H1 (cell line): ENCODE data around the gene ANAPC5. TPM values are rescaled to one million over a fixed set of nuclear protein-coding genes. Genes with fewer than 3 reads are reported as not detected.

Source experiments
- CTCF ChIA-PET: fragments of 300-600 bp; sonication (Branson Sonifier 250); formaldehyde crosslinking; loops from one replicate; lab custom pipeline; 2021; ENCODE audit not compliant: partially characterized antibody; lab: Charles Lee
- POLR2A ChIA-PET: fragments of 300-600 bp; sonication (Branson Sonifier 250); formaldehyde crosslinking; loops from one replicate; lab custom pipeline; 2021; ENCODE audit warnings: inconsistent platforms; ENCODE audit not compliant: partially characterized antibody; lab: Charles Lee
- DNase-seq, 2 experiments: peaks; one replicate each; pipeline versions ENCODE4 v3.0.0 to v3.0.0-alpha.2; 2010 to 2022; ENCODE audit warnings: low spot score in 2 of 2, low read depth in 1 of 2, mixed read lengths in 1 of 2
- FAIRE-seq: peaks from 2 replicates; lab custom pipeline; 2011; peaks lifted over from hg19 to GRCh38; lab: Jason Lieb, UNC
- H2AFZ ChIP-seq: 2 replicates; pipeline ENCODE4 v1.8.1; 2012; ENCODE audit warnings: low read length, inconsistent platforms
- H2AK5ac ChIP-seq: 2 replicates; pipeline ENCODE4 v1.6.1; 2013; ENCODE audit warnings: low read depth, low read length
- H2BK120ac ChIP-seq: replicated peaks from 2 replicates; pipeline ENCODE3; 2013; ENCODE audit warnings: low read depth, low read length, inconsistent platforms
- H2BK12ac ChIP-seq: 2 replicates; pipeline ENCODE4 v1.6.1; 2013; ENCODE audit warnings: low read depth, low read length
- H2BK15ac ChIP-seq: 2 replicates; pipeline ENCODE4 v1.6.1; 2013; ENCODE audit warnings: low read length
- H2BK20ac ChIP-seq: 2 replicates; pipeline ENCODE4 v1.6.1; 2013; ENCODE audit warnings: low read length
- H2BK5ac ChIP-seq: 2 replicates; pipeline ENCODE4 v1.6.1; 2013; ENCODE audit warnings: low read depth, low read length
- H3K14ac ChIP-seq: 2 replicates; pipeline ENCODE4 v1.6.1; 2013; ENCODE audit warnings: inconsistent platforms; ENCODE audit not compliant: insufficient read length
- H3K18ac ChIP-seq: 2 replicates; pipeline ENCODE4 v1.6.1; 2013; ENCODE audit warnings: low read length; ENCODE audit errors: extremely low read depth
- H3K23ac ChIP-seq: 2 replicates; pipeline ENCODE4 v1.6.1; 2013; ENCODE audit warnings: inconsistent platforms; ENCODE audit not compliant: insufficient read length
- H3K23me2 ChIP-seq: 2 replicates; pipeline ENCODE4 v1.6.1; 2013; ENCODE audit warnings: low read depth, low read length
- H3K27ac ChIP-seq: 2 replicates; pipeline ENCODE4 v1.6.1; 2011; ENCODE audit warnings: low read depth, low read length, inconsistent platforms
- H3K27me3 ChIP-seq, 4 experiments: replicated peaks in 1 of 4; 1 replicate in 1 of 4; 2 replicates in 3 of 4; pipeline versions ENCODE4 v1.6.1 to v1.8.1; 2011 to 2013; ENCODE audit warnings: low read length in 3 of 4, mild to moderate bottlenecking in 3 of 4, inconsistent platforms in 2 of 4, mixed read lengths in 2 of 4, moderate library complexity in 1 of 4; ENCODE audit not compliant: control insufficient read depth in 3 of 4, insufficient read depth in 3 of 4; ENCODE audit errors: extremely low read depth in 1 of 4
- H3K36me3 ChIP-seq, 4 experiments: 2 replicates each; pipeline versions ENCODE4 v1.6.1 to v1.8.1; 2011 to 2013; ENCODE audit warnings: mild to moderate bottlenecking in 4 of 4, low read length in 3 of 4, moderate library complexity in 2 of 4, control low read depth in 1 of 4, inconsistent platforms in 1 of 4; ENCODE audit not compliant: insufficient read depth in 4 of 4, control insufficient read depth in 2 of 4
- H3K4ac ChIP-seq: replicated peaks from 2 replicates; pipeline ENCODE3; 2013; ENCODE audit warnings: low read length, low read depth, mixed read lengths, inconsistent platforms; ENCODE audit not compliant: insufficient read length
- H3K4me1 ChIP-seq, 4 experiments: replicated peaks in 1 of 4; 1 replicate in 1 of 4; 2 replicates in 3 of 4; pipeline versions ENCODE4 v1.6.1 to v1.8.1; 2011 to 2013; ENCODE audit warnings: low read length in 3 of 4, inconsistent platforms in 2 of 4, mixed read lengths in 1 of 4; ENCODE audit not compliant: insufficient read depth in 4 of 4, control insufficient read depth in 3 of 4
- H3K4me2 ChIP-seq, 2 experiments: 2 replicates each; pipeline versions ENCODE4 v1.6.1 to v1.8.1; 2011 to 2013; ENCODE audit warnings: low read depth in 2 of 2, low read length in 2 of 2, control low read depth in 1 of 2, inconsistent platforms in 1 of 2, mild to moderate bottlenecking in 1 of 2; ENCODE audit not compliant: insufficient read depth in 1 of 2
- H3K4me3 ChIP-seq, 4 experiments: fragments of 200-600, 300-600 bp in 1 of 4; sonication (generic), shearing (Covaris generic), sonication (Bioruptor Twin) in 1 of 4; 2 replicates each; pipeline versions ENCODE4 v1.5.1 to v1.8.1; 2011 to 2016; ENCODE audit warnings: low read length in 4 of 4, low read depth in 3 of 4, control low read depth in 2 of 4, inconsistent platforms in 2 of 4, mild to moderate bottlenecking in 2 of 4, mixed read lengths in 1 of 4, moderate library complexity in 1 of 4; ENCODE audit not compliant: insufficient read depth in 2 of 4; ENCODE audit errors: extremely low read depth in 1 of 4
- H3K56ac ChIP-seq: replicated peaks from 2 replicates; pipeline ENCODE3; 2013; ENCODE audit warnings: low read depth, mild to moderate bottlenecking, mixed read lengths, low read length, inconsistent platforms; ENCODE audit not compliant: insufficient read length
- H3K79me1 ChIP-seq: 2 replicates; pipeline ENCODE4 v1.6.1; 2013; ENCODE audit warnings: low read depth, low read length, control low read depth
- H3K79me2 ChIP-seq, 2 experiments: 2 replicates each; pipeline versions ENCODE4 v1.6.1 to v1.8.1; 2012 to 2013; ENCODE audit warnings: low read length in 2 of 2, mild to moderate bottlenecking in 2 of 2, inconsistent platforms in 1 of 2; ENCODE audit not compliant: insufficient read depth in 2 of 2, control insufficient read depth in 1 of 2
- H3K9ac ChIP-seq, 4 experiments: replicated peaks in 1 of 4; 1 replicate in 1 of 4; 2 replicates in 3 of 4; pipeline versions ENCODE4 v1.6.1 to v1.8.1; 2011 to 2013; ENCODE audit warnings: low read depth in 3 of 4, low read length in 3 of 4, control low read depth in 2 of 4, mild to moderate bottlenecking in 2 of 4, moderate library complexity in 2 of 4, inconsistent platforms in 1 of 4; ENCODE audit errors: extremely low read depth in 1 of 4
- H3K9me3 ChIP-seq, 2 experiments: 2 replicates each; pipeline versions ENCODE4 v1.6.1 to v1.8.1; 2012 to 2013; ENCODE audit warnings: mild to moderate bottlenecking in 2 of 2, moderate library complexity in 2 of 2, control low read depth in 1 of 2, inconsistent platforms in 1 of 2, low read depth in 1 of 2, low read length in 1 of 2, mixed read lengths in 1 of 2; ENCODE audit not compliant: insufficient read depth in 2 of 2
- H4K20me1 ChIP-seq, 2 experiments: replicated peaks in 1 of 2; 2 replicates each; pipeline versions ENCODE3 to v1.8.1; 2011 to 2013; ENCODE audit warnings: inconsistent platforms in 2 of 2, low read length in 2 of 2, mild to moderate bottlenecking in 1 of 2; ENCODE audit not compliant: insufficient read depth in 2 of 2, control insufficient read depth in 1 of 2
- H4K5ac ChIP-seq: 2 replicates; pipeline ENCODE4 v1.6.1; 2013; ENCODE audit warnings: low read length, low read depth, mixed read lengths, inconsistent platforms; ENCODE audit not compliant: insufficient read length
- H4K8ac ChIP-seq: 2 replicates; pipeline ENCODE4 v1.8.0; 2013; ENCODE audit warnings: mild to moderate bottlenecking, moderate library complexity, low read length, inconsistent platforms; ENCODE audit not compliant: insufficient read depth; ENCODE audit errors: extremely low read depth
- H4K91ac ChIP-seq: replicated peaks from 2 replicates; pipeline ENCODE3; 2013; ENCODE audit warnings: low read length, mixed read lengths, inconsistent platforms; ENCODE audit not compliant: insufficient read length
- ASH2L ChIP-seq: fragments of 200-600, 300-600 bp; sonication (generic); IDR thresholded peaks from one replicate; pipeline ENCODE4 v1.7.1; 2017; ENCODE audit warnings: low read length
- CTBP2 ChIP-seq: IDR thresholded peaks from 2 replicates; pipeline ENCODE4 v1.7.0; 2011; ENCODE audit warnings: borderline replicate concordance, mild to moderate bottlenecking, moderate library complexity, mixed read lengths, low read length; ENCODE audit not compliant: insufficient read depth, insufficient read length
- HDAC6 ChIP-seq: IDR thresholded peaks from one replicate; pipeline ENCODE4 v1.7.1; 2012; ENCODE audit warnings: low read depth, mild to moderate bottlenecking, inconsistent platforms, low read length, moderate library complexity
- KDM4A ChIP-seq: IDR thresholded peaks from one replicate; pipeline ENCODE4 v1.7.1; 2012; ENCODE audit warnings: low read depth, mild to moderate bottlenecking, moderate library complexity, low read length, inconsistent platforms; ENCODE audit not compliant: severe bottlenecking
- KDM5A ChIP-seq: fragments of 200-600 bp; IDR thresholded peaks from 2 replicates; pipeline ENCODE4 v1.7.1; 2012; ENCODE audit warnings: mild to moderate bottlenecking, low read length, inconsistent platforms, mixed read lengths
- NANOG ChIP-seq: IDR thresholded peaks from 2 replicates; pipeline ENCODE4 v1.6.1; 2011; ENCODE audit warnings: low read length, low read depth, mild to moderate bottlenecking, inconsistent platforms; ENCODE audit not compliant: insufficient read depth, poor library complexity, severe bottlenecking
- POLR2A ChIP-seq, 2 experiments: IDR thresholded peaks; 1 replicate in 1 of 2; 2 replicates in 1 of 2; pipeline ENCODE4 v1.6.1; 2011; ENCODE audit warnings: low read depth in 2 of 2, low read length in 2 of 2, mild to moderate bottlenecking in 2 of 2; ENCODE audit errors: control extremely low read depth in 1 of 2
- POU5F1 ChIP-seq: IDR thresholded peaks from 2 replicates; pipeline ENCODE4 v1.6.1; 2011; ENCODE audit warnings: low read depth, mild to moderate bottlenecking, low read length, moderate library complexity
- RNF2 ChIP-seq: fragments of 200-900, 300-1000 bp; sonication (generic); IDR thresholded peaks from 2 replicates; pipeline ENCODE4 v1.7.1; 2016; ENCODE audit warnings: borderline replicate concordance, low read depth, mild to moderate bottlenecking, antibody characterized with exemption, low read length; ENCODE audit not compliant: poor library complexity, severe bottlenecking; ENCODE audit errors: missing control alignments
- SP1 ChIP-seq: IDR thresholded peaks from 2 replicates; pipeline ENCODE4 v1.6.1; 2011; ENCODE audit warnings: low read depth, low read length
- SUZ12 ChIP-seq: fragments of 200-600 bp; sonication (generic); IDR thresholded peaks from 2 replicates; pipeline ENCODE4 v1.6.1; 2012; ENCODE audit warnings: mild to moderate bottlenecking, inconsistent platforms, low read length, moderate library complexity, mixed read lengths
- WGBS, 2 experiments: shearing (Covaris generic) in 1 of 2; methylation state at CpG; one replicate each; pipeline versions ENCODE4 v1.1.6 to v1.1.7; 2013 to 2015; ENCODE audit warnings: low lambda C conversion rate in 2 of 2, mixed read lengths in 2 of 2, inconsistent platforms in 1 of 2, low coverage in 1 of 2, missing lambda C conversion rate in 1 of 2; ENCODE audit not compliant: insufficient replicate concordance in 2 of 2, insufficient coverage in 1 of 2, insufficient read length in 1 of 2; ENCODE audit errors: extremely low coverage in 1 of 2, missing lambda C conversion rate in 1 of 2; 5-methylcytosine and 5-hydroxymethylcytosine counted together
- polyA plus RNA-seq, 7 experiments: library from polyadenylated mRNA; depleted of rRNA in 3 of 7; stranded (reverse) in 5 of 7; unstranded in 2 of 7; fragments of >200 nt in 5 of 7; fragments of 200-250 nt in 2 of 7; gene quantifications; 1 replicate in 5 of 7; 2 replicates in 1 of 7; 4 replicates in 1 of 7; pipeline versions ENCODE4 v1.2.1 to v1.2.3, GENCODE V29; 2011 to 2013; ENCODE audit warnings: missing spikeins in 2 of 7, mixed read lengths in 2 of 7
- total RNA-seq: library from RNA; stranded (reverse); fragmentation: NEBNext Ultra II Directional; extraction: Animal tissue kit (Norgen Biotek cat#: 25700); gene quantifications from 2 replicates; pipeline ENCODE4 v1.2.1, GENCODE V29; 2021
- TF ChIP-seq, protein P1 (sequence below): IDR thresholded peaks from 2 replicates; pipeline ENCODE4 v1.6.1; 2011; ENCODE audit warnings: low read length, improper control_type of control experiment

The ANAPC5 gene
- total and polyA plus RNA-seq, 2 of the 8 experiments (the other 6 are each of a cell fraction or from before 2014, with no cell fraction given): 103 to 127 TPM

DNA sequence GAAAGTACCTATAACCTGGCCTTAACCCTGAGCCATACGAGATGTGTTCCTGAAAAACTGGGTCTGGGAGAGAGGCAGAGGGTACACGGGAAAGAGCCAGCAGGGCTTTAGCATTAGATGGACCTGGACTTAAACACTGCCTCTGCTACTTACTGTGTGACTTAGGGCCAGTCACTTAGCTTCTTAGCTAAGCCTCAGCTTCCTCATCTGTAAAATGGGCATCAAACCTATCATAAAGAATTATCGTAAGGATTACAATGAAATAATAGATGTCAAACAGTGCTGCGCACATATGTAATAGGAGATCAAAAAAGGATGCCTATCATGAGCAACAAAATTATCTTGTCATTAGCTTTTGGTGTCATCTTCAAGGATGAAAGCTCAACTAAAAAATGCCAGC lies 23.6 kb downstream of the ANAPC5 start:
- H3K18ac ChIP-seq: no peak overlapping the region
- H2AK5ac ChIP-seq: no peak overlapping the region
- H3K27ac ChIP-seq: no peak overlapping the region
- H3K9ac ChIP-seq: no peak overlapping the region
- H3K36me3 ChIP-seq: peaks cover 25 to 72% (median 60%) of the 10 kb centered on the region in 4 experiments
- no peaks in the 10 kb centered on the region for H3K27me3 ChIP-seq
- H3K4ac ChIP-seq: no peak overlapping the region
- no peak overlapping the region for H4K91ac ChIP-seq
- no peak overlapping the region for H3K23ac ChIP-seq
- no peaks in the 10 kb centered on the region for H3K4me1 ChIP-seq
- H4K5ac ChIP-seq: no peak overlapping the region
- no peaks in the 10 kb centered on the region for H3K23me2 ChIP-seq
- H2BK12ac ChIP-seq: no peak overlapping the region
- peaks cover 0 to 1% of the 10 kb centered on the region in 2 experiments for H4K20me1 ChIP-seq
- H4K8ac ChIP-seq: no peak overlapping the region
- H2BK120ac ChIP-seq: no peak overlapping the region
- no peak overlapping the region for H2BK5ac ChIP-seq
- H3K79me2 ChIP-seq: no peaks in the 10 kb centered on the region
- no peak overlapping the region for H2AFZ ChIP-seq
- POLR2A ChIA-PET: interaction anchor here (0.8 to 1.7 kb wide), 2 partner anchors 19 to 24 kb away, joined by 3 to 4 read pairs; no protein-coding TSS in a partner anchor
- no peaks in the 10 kb centered on the region for H3K9me3 ChIP-seq
- 95% methylated on average over 4 of the region's 4 CpGs; no CpG with 5 or more reads in 1 of the 2 experiments for WGBS, 2 experiments
- TF ChIP-seq, protein P1, sequence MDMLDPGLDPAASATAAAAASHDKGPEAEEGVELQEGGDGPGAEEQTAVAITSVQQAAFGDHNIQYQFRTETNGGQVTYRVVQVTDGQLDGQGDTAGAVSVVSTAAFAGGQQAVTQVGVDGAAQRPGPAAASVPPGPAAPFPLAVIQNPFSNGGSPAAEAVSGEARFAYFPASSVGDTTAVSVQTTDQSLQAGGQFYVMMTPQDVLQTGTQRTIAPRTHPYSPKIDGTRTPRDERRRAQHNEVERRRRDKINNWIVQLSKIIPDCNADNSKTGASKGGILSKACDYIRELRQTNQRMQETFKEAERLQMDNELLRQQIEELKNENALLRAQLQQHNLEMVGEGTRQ: no peak
- TF ChIP-seq NANOG: no peak
- no peak for TF ChIP-seq HDAC6
- no peak for TF ChIP-seq KDM5A
- no peak for TF ChIP-seq CTBP2
- TF ChIP-seq POU5F1: no peak
- TF ChIP-seq ASH2L: no peak
- no peak for TF ChIP-seq KDM4A
- no peak for TF ChIP-seq SP1
- no peak for TF ChIP-seq RNF2
- TF ChIP-seq SUZ12: no peak
- no peak for TF ChIP-seq POLR2A (IDR thresholded peaks at IDR 0.05; ENCODE audit: control extremely low read depth in 1 of 2, low read depth in 2 of 2, low read length in 2 of 2)
- TF ChIP-seq, all 59 proteins: peak for 0
- no peak overlapping the region for H3K4me2 ChIP-seq
- H3K79me1 ChIP-seq: no peaks in the 10 kb centered on the region
- no peak overlapping the region for H2BK20ac ChIP-seq
- no peak overlapping the region for H3K14ac ChIP-seq
- no peak overlapping the region for H3K4me3 ChIP-seq
- CTCF ChIA-PET: interaction anchor here (1.6 kb wide), 1 partner anchor 9 kb away, joined by 6 read pairs; no protein-coding TSS in a partner anchor
- FAIRE-seq: no peak
- H3K56ac ChIP-seq: no peak overlapping the region
- no peak for DNase-seq
- H2BK15ac ChIP-seq: no peak overlapping the region
